GM08714 (cell line): Measurements from ENCODE around the gene OSBPL3.

Source experiments
- H3K4me3 ChIP-seq: fragments of 200-500 bp; sonication (Bioruptor generic); 2 replicates; pipeline ENCODE4 v1.5.1; 2014; ENCODE audit warnings: mild to moderate bottlenecking, low read length, inconsistent platforms
- ZNF274 ChIP-seq: IDR thresholded peaks from 2 replicates; pipeline ENCODE4 v1.6.1; 2012; ENCODE audit warnings: mild to moderate bottlenecking, low read depth, low read length

The OSBPL3 gene

GRCh38 chr7:24926623-24927524 lies 53.1 kb downstream of the OSBPL3 start:
- no peak for TF ChIP-seq ZNF274
- H3K4me3 ChIP-seq = no peak overlapping the region

GRCh38 chr7:24924375-24924774 lies 55.6 kb downstream of the OSBPL3 start:
- no peak overlapping the region for H3K4me3 ChIP-seq
- no peak for TF ChIP-seq ZNF274

GRCh38 chr7:24923172-24923865 lies 56.7 kb downstream of the OSBPL3 start:
- no peak for TF ChIP-seq ZNF274
- H3K4me3 ChIP-seq = no peak overlapping the region

- H3K4me3 ChIP-seq = no peak overlapping the region
- no peak for TF ChIP-seq ZNF274
Observed at GRCh38 chr7:24922099-24922773, 57.7 kb downstream of the OSBPL3 start.

GRCh38 chr7:24921362-24921679 lies 58.7 kb downstream of the OSBPL3 start:
- TF ChIP-seq ZNF274 = no peak
- H3K4me3 ChIP-seq = no peak overlapping the region

GRCh38 chr7:24920451-24921361 lies 59.3 kb downstream of the OSBPL3 start:
- TF ChIP-seq ZNF274 = no peak
- no peak overlapping the region for H3K4me3 ChIP-seq

GRCh38 chr7:24917510-24918239 lies 62.3 kb downstream of the OSBPL3 start:
- H3K4me3 ChIP-seq = peak overlapping the region; percentile 25; the same call in 1 of the 2 replicates
- TF ChIP-seq ZNF274 = no peak

- TF ChIP-seq ZNF274 = no peak
- 0 out of 2 replicates have a peak overlapping the region, but pooled peaks have one; percentile 22 for H3K4me3 ChIP-seq
Observed at GRCh38 chr7:24916463-24917040, 63.4 kb downstream of the OSBPL3 start.

GRCh38 chr7:24914465-24914859 lies 65.5 kb downstream of the OSBPL3 start:
- H3K4me3 ChIP-seq = no peak overlapping the region; the same call in 1 of the 2 replicates
- no peak for TF ChIP-seq ZNF274

GRCh38 chr7:24913801-24914464 lies 66.0 kb downstream of the OSBPL3 start:
- no peak for TF ChIP-seq ZNF274
- H3K4me3 ChIP-seq = no peak overlapping the region; the same call in 1 of the 2 replicates

- TF ChIP-seq ZNF274 = no peak
- H3K4me3 ChIP-seq = no peak overlapping the region; the same call in 1 of the 2 replicates
Observed at GRCh38 chr7:24912874-24913514, 67.0 kb downstream of the OSBPL3 start.

- no peak for TF ChIP-seq ZNF274
- H3K4me3 ChIP-seq = no peak overlapping the region
Observed at GRCh38 chr7:24912424-24912823, 67.6 kb downstream of the OSBPL3 start.
